DMS153 (cell line): Measurements from ENCODE around the gene DNAJC4.
"Not testable (repeated sequence)": the region's sequence is repeated elsewhere in the genome, so short reads cannot be mapped to it uniquely, and the experiment has no call there.

Experiments
- DNase-seq: peaks from one replicate; lab custom pipeline; 2025; lab: John Stamatoyannopoulos, UW

Gene DNAJC4

DNA sequence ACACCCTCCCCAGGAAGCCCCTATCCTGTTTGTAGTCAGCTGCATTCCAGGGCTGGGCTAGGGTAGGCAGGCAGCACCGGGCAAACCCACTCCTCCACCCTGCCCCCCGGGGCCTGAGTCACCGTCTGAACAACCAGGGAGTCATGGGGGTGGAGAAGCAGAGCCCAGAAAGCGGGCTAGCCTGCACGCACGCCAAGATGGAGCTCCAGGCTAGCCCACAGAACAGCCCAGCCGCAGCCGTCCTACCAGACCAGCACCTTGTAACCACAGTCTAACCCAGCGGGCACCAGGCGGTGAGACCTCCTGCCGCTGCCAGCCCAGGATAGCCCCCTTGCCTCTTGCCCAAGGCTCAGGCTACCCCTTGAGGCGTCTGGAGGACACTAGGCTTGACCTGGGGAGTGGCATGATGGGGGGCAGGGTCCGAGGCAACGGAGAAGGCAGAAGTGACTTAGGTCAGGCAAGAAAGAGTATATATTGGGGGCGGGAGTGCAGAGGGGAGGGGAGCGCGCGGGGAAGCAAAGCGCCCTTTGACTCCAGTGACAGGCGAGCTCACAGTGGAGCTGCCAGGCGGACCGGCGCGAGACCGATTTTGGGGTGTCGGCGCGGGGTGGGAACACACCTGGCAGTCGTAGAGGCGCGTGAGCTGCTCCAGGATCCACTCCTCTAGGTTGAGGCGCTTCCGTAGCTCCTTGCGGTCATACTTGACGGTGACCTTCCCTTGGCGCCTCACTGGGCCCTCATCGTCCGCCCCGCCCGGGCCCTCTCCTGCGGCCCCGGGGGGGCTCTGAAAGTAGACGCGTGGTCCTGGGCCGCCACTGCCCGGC is 15.7 kb downstream of the DNAJC4 start:
- DNase-seq = peak; percentile 46

GRCh38 chr11:64246621-64246870 is 16.2 kb downstream of the DNAJC4 start:
- not testable (repeated sequence) for DNase-seq

- DNase-seq = peak; percentile 61
Measured at GRCh38 chr11:64246871-64247728, 16.8 kb downstream of the DNAJC4 start, which contains the start of gene PPP1R14B. Gene PPP1R14B, minus strand, starts transcription at chr11:64246943. Its CDS starts 270 bp downstream, at chr11:64246673.

GRCh38 chr11:64247729-64248531 is 17.6 kb downstream of the DNAJC4 start:
- DNase-seq = no peak

DNA sequence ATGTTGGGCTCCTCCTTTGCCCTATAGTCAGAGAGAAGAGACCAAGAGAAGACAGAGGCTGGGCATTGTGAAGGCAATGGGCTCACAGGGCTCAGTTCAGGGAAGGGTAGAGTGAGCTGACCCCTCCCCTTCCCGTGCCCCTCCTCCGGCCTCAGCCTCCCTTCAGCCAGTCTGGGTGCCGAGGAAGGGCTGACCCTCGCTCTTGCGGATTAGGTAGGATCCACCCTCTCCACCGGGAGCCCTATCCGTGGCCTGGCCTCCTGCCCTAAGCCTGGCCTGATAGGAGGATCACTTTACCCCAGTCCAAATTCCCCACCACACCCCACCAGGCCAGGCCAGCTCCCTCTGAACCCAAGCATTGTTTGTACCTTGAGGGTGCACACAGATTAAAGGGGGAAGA is 18.2 kb downstream of the DNAJC4 start:
- DNase-seq = no peak

GRCh38 chr11:64249038-64249437 is 18.7 kb downstream of the DNAJC4 start:
- no peak for DNase-seq

GRCh38 chr11:64249563-64250414 is 19.4 kb downstream of the DNAJC4 start:
- no peak for DNase-seq

- no peak for DNase-seq
Measured at GRCh38 chr11:64250415-64251015, 20.2 kb downstream of the DNAJC4 start.

DNA sequence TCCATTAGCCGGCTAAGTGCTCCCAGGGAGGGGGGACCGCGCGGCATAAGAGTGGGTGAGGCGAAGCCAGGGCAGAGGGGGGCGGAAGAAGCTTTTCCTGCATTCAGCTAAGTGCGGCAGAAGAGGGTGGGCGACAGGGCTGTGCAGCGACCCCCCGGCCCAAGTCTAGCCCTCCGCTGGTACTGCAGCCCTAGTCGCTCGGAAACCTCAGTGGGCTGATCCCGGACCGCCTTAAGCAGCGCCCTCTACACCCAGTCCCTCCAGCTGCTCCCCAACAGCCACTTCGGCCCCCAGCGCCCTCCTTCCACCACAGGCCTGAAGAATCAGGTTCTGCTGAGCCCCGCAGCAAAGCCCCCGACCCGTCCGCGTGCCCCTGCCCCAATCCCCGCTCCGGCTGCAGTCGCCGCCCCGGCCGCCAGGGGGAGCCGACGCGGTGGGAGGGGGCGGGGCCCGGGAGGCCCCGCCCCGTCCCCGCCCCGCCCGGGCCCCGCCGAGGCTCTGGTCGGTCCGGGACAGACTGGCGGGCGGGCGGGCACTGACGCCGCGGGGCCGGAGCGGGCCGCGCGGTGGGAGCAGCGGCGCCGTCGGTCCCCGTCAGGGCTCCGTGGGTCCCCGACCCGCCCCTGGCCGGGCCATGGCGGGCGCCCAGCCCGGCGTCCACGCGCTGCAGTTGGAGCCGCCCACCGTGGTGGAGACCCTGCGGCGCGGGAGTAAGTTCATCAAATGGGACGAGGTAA is 20.8 kb downstream of the DNAJC4 start, which contains the start of gene PLCB3:
Gene PLCB3, plus strand, starts transcription at position 515 of the 737 bp plus-strand sequence. Its CDS starts 120 bp downstream, at position 635.
- no peak for DNase-seq

DNA sequence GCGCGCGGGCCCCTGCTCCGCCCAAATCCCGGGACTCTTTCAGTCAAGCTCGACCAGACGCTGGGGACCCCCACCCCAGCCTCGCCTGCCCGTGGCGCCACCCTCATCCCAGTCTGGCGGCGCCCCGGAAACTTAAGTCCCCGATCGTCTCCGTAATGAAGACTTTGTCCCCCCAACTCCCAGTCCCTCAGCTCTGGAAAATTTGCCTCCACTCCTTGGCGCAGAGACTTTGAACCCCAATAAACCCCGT is 21.3 kb downstream of the DNAJC4 start:
- no peak for DNase-seq

- no peak for DNase-seq
Measured at GRCh38 chr11:64252003-64252872, 21.9 kb downstream of the DNAJC4 start.

GRCh38 chr11:64253043-64253442 is 22.7 kb downstream of the DNAJC4 start:
- DNase-seq = no peak

GRCh38 chr11:64253481-64253880 is 23.1 kb downstream of the DNAJC4 start:
- DNase-seq = no peak

DNA sequence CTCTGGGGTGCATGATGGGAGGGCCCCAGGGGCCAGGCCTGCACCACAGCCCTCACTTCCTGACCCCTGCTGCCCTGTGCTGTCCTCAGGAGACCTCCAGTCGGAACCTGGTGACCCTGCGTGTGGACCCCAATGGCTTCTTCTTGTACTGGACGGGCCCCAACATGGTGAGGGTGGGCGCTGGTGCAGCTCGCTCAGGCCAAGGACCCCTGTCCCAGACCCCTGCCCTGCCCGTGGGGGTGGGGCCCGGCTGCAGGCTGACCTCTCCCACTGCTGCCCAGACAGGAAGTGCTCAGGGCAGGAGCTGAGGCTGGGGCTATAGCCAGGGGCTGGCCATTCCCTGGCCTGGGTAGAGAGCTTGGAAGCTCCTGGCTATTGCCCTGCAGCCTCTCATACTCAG is 24.0 kb downstream of the DNAJC4 start:
- DNase-seq = no peak

- no peak for DNase-seq
Measured at GRCh38 chr11:64255135-64256128, 25.1 kb downstream of the DNAJC4 start.

- no peak for DNase-seq
Measured at GRCh38 chr11:64256300-64256699, 26.0 kb downstream of the DNAJC4 start.

- no peak for DNase-seq
Measured at GRCh38 chr11:64258356-64258755, 28.0 kb downstream of the DNAJC4 start.

- no peak for DNase-seq
Measured at GRCh38 chr11:64258946-64259532, 28.7 kb downstream of the DNAJC4 start.
